K562 (cell line): ENCODE data around the gene TMEM138. TPM values are rescaled to one million over a fixed set of nuclear protein-coding genes. Genes with fewer than 3 reads are reported as not detected.
A peak's percentile ranks its signal among the peaks of the same experiment; 100 is the strongest.

ENCODE experiments used
- CTBP1 ChIP-seq: fragments of 450-650 bp; IDR thresholded peaks from 2 replicates; pipeline ENCODE4 v1.6.1; 2016; ENCODE audit warnings: borderline replicate concordance
- GABPB1 ChIP-seq: sonication (generic); formaldehyde crosslinking; IDR thresholded peaks from 2 replicates; pipeline ENCODE4 v1.8.0; 2022; ENCODE audit warnings: mild to moderate bottlenecking, missing genetic modification reagents
- MAZ ChIP-seq, 2 experiments: fragments of 450-650 bp in 1 of 2; sonication (generic) in 1 of 2; formaldehyde crosslinking; IDR thresholded peaks in 1 of 2; conservative IDR thresholded peaks in 1 of 2; 2 replicates each; pipeline versions ENCODE4 v1.4.0 to v1.5.0; 2020; ENCODE audit warnings: mild to moderate bottlenecking in 1 of 2, missing genetic modification reagents in 1 of 2
- NFYB ChIP-seq: IDR thresholded peaks from 2 replicates; pipeline ENCODE4 v1.6.1; 2011; ENCODE audit warnings: mild to moderate bottlenecking, moderate library complexity; ENCODE audit not compliant: insufficient read length; ENCODE audit errors: extremely low read depth
- NR4A1 ChIP-seq, 2 experiments: fragments of 250-450 bp in 1 of 2; fragments of 450-650 bp in 1 of 2; sonication (Bioruptor Pico) in 1 of 2; IDR thresholded peaks; 2 replicates each; pipeline versions ENCODE4 v1.4.0 to v1.6.1; 2016 to 2020; ENCODE audit warnings: mild to moderate bottlenecking in 2 of 2, missing compliant biosample characterization in 1 of 2, missing genetic modification characterization in 1 of 2, moderate library complexity in 1 of 2
- SMC3 ChIP-seq: conservative IDR thresholded peaks from 2 replicates; pipeline ENCODE4 v1.6.1; 2011; ENCODE audit warnings: low read depth, low read length, improper control_type of control experiment; ENCODE audit not compliant: insufficient read depth
- SRF ChIP-seq, 2 experiments: fragments of 250-450, 450-650 bp in 1 of 2; sonication (Bioruptor Pico) in 1 of 2; sonication (generic) in 1 of 2; formaldehyde crosslinking; IDR thresholded peaks; 2 replicates each; pipeline versions ENCODE4 v1.5.0 to v1.5.1; 2020 to 2022; ENCODE audit warnings: mild to moderate bottlenecking in 1 of 2, missing genetic modification reagents in 1 of 2
- TCF3 ChIP-seq: sonication (generic); formaldehyde crosslinking; IDR thresholded peaks from 2 replicates; pipeline ENCODE4 v1.4.0; 2020; ENCODE audit warnings: mild to moderate bottlenecking, missing genetic modification reagents
- TCF7L2 ChIP-seq: fragments of 150-350 bp; IDR thresholded peaks from 2 replicates; pipeline ENCODE4 v1.6.1; 2016; ENCODE audit warnings: low read depth, mild to moderate bottlenecking, low read length, moderate library complexity
- ZBTB1 ChIP-seq: sonication (generic); formaldehyde crosslinking; IDR thresholded peaks from 2 replicates; pipeline ENCODE4 v1.8.1; 2023; ENCODE audit warnings: missing genetic modification reagents, low read depth, mild to moderate bottlenecking, borderline replicate concordance
- ZNF584 ChIP-seq: fragments of 200-800 bp; sonication (Bioruptor generic); IDR thresholded peaks from 2 replicates; pipeline ENCODE4 v1.6.1; 2016; ENCODE audit warnings: low read depth, mild to moderate bottlenecking, missing genetic modification characterization, missing compliant biosample characterization
- polyA plus RNA-seq, 8 experiments: library from polyadenylated mRNA; depleted of rRNA in 4 of 8; stranded (reverse) in 5 of 8; unstranded in 3 of 8; fragments of >200 nt; fragmentation: Nextera tagmentation in 2 of 8; fragmentation: Illumina TruSeq in 1 of 8; extraction: Ambion mirVana in 2 of 8; extraction: Trizol in 1 of 8; gene quantifications; 2 replicates each; pipeline versions ENCODE4 v1.2.1 to v1.2.3, GENCODE V29; 2011 to 2014; ENCODE audit warnings: inconsistent platforms in 1 of 8, missing spikeins in 1 of 8
- total RNA-seq, 7 experiments: library from RNA; depleted of rRNA in 6 of 7; stranded (reverse); fragments of >200 nt in 6 of 7; fragmentation: Illumina TruSeq in 2 of 7; extraction: Trizol in 2 of 7; gene quantifications; 2 replicates each; pipeline versions ENCODE4 v1.2.1 to v1.2.3, GENCODE V29; 2011 to 2021; ENCODE audit warnings: low replicate concordance in 1 of 7
- TF ChIP-seq, protein P1 (sequence below): sonication (generic); formaldehyde crosslinking; IDR thresholded peaks from 2 replicates; pipeline ENCODE4 v1.8.0; 2022; ENCODE audit warnings: mild to moderate bottlenecking, missing genetic modification reagents, borderline replicate concordance
- TF ChIP-seq, protein P2 (sequence below): fragments of 450-650 bp; conservative IDR thresholded peaks from 2 replicates; pipeline ENCODE4 v1.6.1; 2016; ENCODE audit warnings: missing genetic modification characterization, low read depth, mild to moderate bottlenecking, missing compliant biosample characterization, moderate library complexity
- TF ChIP-seq, protein P3 (sequence below): sonication (generic); formaldehyde crosslinking; IDR thresholded peaks from 2 replicates; pipeline ENCODE4 v1.8.1; 2023; ENCODE audit warnings: mild to moderate bottlenecking, missing genetic modification reagents
- TF ChIP-seq, protein P4 (sequence below): sonication (generic); formaldehyde crosslinking; IDR thresholded peaks from 2 replicates; pipeline ENCODE4 v1.9.0; 2022; ENCODE audit warnings: mild to moderate bottlenecking, missing genetic modification reagents
- TF ChIP-seq, protein P5 (sequence below), 2 experiments: fragments of 450-650 bp; conservative IDR thresholded peaks; 2 replicates each; pipeline ENCODE4 v1.6.1; 2017; ENCODE audit warnings: mild to moderate bottlenecking in 2 of 2, moderate library complexity in 2 of 2

TMEM138 gene
- total and polyA plus RNA-seq, 9 of the 15 experiments (the other 6 are each of a cell fraction or from before 2014, with no cell fraction given): 23.2 to 168 (median 63.1) TPM

DNA sequence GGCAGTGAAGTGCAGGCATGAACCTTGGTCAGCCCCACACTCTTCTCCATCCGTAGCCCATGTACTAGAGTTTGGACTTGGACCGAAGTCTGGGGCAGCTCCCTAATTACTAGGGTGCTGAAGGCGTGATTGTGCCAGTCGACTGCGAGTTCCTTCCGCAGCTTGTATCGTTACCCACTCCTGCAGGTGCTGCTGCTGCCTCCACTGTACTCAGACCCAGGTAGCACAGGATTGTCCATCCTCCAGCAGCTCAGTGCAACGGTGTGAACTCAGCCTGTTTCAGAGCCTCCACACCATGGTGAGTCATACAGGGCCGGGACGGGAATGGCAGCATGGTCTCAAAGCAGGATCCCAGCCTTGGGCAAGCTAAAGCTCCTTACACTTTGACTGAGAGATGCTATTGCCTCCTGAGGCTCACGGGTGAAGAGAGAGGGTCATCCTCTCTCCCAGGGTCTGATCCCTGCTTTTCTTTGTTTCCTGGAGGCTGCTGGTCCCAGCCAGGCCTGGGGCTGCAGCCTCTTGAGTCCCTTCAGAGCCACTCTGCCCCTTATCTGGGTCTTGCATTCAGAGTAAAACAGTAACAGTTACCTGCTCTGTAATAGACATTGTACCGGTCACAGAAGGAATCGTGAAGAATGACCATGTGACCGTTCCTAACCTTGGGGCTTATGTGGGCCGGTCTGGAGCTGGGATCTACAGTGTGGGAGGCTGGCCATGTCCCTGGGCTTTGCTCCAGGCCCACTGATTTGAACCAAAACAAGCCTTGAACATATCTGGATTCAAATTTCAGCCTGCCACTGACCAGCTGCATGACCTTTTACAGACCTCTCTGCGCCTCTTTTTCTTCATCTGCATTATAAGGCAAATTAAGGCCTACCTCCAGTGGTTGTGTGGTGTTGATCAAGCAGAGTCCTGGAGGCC lies 27.5 kb upstream of the TMEM138 start (continued):
- TF ChIP-seq, protein P1, sequence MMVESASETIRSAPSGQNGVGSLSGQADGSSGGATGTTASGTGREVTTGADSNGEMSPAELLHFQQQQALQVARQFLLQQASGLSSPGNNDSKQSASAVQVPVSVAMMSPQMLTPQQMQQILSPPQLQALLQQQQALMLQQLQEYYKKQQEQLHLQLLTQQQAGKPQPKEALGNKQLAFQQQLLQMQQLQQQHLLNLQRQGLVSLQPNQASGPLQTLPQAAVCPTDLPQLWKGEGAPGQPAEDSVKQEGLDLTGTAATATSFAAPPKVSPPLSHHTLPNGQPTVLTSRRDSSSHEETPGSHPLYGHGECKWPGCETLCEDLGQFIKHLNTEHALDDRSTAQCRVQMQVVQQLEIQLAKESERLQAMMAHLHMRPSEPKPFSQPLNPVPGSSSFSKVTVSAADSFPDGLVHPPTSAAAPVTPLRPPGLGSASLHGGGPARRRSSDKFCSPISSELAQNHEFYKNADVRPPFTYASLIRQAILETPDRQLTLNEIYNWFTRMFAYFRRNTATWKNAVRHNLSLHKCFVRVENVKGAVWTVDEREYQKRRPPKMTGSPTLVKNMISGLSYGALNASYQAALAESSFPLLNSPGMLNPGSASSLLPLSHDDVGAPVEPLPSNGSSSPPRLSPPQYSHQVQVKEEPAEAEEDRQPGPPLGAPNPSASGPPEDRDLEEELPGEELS (CRISPR knock-in tag): no peak
- TF ChIP-seq, protein P2, sequence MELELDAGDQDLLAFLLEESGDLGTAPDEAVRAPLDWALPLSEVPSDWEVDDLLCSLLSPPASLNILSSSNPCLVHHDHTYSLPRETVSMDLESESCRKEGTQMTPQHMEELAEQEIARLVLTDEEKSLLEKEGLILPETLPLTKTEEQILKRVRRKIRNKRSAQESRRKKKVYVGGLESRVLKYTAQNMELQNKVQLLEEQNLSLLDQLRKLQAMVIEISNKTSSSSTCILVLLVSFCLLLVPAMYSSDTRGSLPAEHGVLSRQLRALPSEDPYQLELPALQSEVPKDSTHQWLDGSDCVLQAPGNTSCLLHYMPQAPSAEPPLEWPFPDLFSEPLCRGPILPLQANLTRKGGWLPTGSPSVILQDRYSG (tag): no peak
- TF ChIP-seq TCF3 (0 out of 2 replicates have a peak, but pooled peaks have one; percentile 2), SMC3 (no peak), CTBP1 (peak; percentile 40; the same call in 1 of the 2 replicates), TCF7L2 (no peak), ZBTB1 (CRISPR knock-in tag) (no peak), NR4A1 (CRISPR knock-in tag; IDR thresholded peaks at IDR 0.05) (no peak), NR4A1 (tag; IDR thresholded peaks at IDR 0.05) (no peak), MAZ (CRISPR knock-in tag; conservative IDR thresholded peaks at IDR 0.05 in 1 of 2, IDR thresholded peaks at IDR 0.05 in 1 of 2) (peak in 1 of 2 experiments; percentile 28; a peak in 1 of 4 replicates), ZNF584 (CRISPR knock-in tag) (no peak), NFYB (no peak), GABPB1 (CRISPR knock-in tag) (no peak), SRF (CRISPR knock-in tag; IDR thresholded peaks at IDR 0.05) (no peak)
- TF ChIP-seq, protein P3, sequence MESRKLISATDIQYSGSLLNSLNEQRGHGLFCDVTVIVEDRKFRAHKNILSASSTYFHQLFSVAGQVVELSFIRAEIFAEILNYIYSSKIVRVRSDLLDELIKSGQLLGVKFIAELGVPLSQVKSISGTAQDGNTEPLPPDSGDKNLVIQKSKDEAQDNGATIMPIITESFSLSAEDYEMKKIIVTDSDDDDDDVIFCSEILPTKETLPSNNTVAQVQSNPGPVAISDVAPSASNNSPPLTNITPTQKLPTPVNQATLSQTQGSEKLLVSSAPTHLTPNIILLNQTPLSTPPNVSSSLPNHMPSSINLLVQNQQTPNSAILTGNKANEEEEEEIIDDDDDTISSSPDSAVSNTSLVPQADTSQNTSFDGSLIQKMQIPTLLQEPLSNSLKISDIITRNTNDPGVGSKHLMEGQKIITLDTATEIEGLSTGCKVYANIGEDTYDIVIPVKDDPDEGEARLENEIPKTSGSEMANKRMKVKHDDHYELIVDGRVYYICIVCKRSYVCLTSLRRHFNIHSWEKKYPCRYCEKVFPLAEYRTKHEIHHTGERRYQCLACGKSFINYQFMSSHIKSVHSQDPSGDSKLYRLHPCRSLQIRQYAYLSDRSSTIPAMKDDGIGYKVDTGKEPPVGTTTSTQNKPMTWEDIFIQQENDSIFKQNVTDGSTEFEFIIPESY (CRISPR knock-in tag): no peak
- TF ChIP-seq, protein P4, sequence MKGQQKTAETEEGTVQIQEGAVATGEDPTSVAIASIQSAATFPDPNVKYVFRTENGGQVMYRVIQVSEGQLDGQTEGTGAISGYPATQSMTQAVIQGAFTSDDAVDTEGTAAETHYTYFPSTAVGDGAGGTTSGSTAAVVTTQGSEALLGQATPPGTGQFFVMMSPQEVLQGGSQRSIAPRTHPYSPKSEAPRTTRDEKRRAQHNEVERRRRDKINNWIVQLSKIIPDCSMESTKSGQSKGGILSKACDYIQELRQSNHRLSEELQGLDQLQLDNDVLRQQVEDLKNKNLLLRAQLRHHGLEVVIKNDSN (CRISPR knock-in tag): peak; percentile 43; the same call in 1 of the 2 replicates
- TF ChIP-seq, protein P5, sequence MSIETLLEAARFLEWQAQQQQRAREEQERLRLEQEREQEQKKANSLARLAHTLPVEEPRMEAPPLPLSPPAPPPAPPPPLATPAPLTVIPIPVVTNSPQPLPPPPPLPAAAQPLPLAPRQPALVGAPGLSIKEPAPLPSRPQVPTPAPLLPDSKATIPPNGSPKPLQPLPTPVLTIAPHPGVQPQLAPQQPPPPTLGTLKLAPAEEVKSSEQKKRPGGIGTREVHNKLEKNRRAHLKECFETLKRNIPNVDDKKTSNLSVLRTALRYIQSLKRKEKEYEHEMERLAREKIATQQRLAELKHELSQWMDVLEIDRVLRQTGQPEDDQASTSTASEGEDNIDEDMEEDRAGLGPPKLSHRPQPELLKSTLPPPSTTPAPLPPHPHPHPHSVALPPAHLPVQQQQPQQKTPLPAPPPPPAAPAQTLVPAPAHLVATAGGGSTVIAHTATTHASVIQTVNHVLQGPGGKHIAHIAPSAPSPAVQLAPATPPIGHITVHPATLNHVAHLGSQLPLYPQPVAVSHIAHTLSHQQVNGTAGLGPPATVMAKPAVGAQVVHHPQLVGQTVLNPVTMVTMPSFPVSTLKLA (conservative IDR thresholded peaks at IDR 0.05): peak; percentile 18 to 47; a peak in 1 of 4 replicates
